Omental fat pad (tissue), 4 donors: ENCODE data around the gene PUM2. TPM values are rescaled to one million over a fixed set of nuclear protein-coding genes. Genes with fewer than 3 reads are reported as not detected.

Source experiments
- ATAC-seq: fragments of 150-250 bp; one replicate; pipeline ENCODE4 v1.9.1; 2016; ENCODE audit warnings: mild to moderate bottlenecking, moderate library complexity; ENCODE audit not compliant: low FRiP score
- DNase-seq: peaks from one replicate; pipeline ENCODE4 v3.0.0-alpha.2; 2019; ENCODE audit warnings: low spot score
- total RNA-seq, 4 donors: library from RNA; depleted of rRNA; stranded (reverse); fragments of >200 nt; gene quantifications; one replicate each; pipeline ENCODE4 v1.1.0, GENCODE V29; 2016
- TF ChIP-seq, protein P1 (sequence below), 3 donors: fragments of 450-650 bp; IDR thresholded peaks; one replicate each; pipeline ENCODE4 v1.5.1; 2016 to 2017; ENCODE audit warnings: antibody characterized with exemption in 3 of 3, mild to moderate bottlenecking in 3 of 3, moderate library complexity in 2 of 3

The PUM2 gene
- total RNA-seq, 4 donors from 2014 or later = 42.3 to 72.4 (median 57.8) TPM

DNA sequence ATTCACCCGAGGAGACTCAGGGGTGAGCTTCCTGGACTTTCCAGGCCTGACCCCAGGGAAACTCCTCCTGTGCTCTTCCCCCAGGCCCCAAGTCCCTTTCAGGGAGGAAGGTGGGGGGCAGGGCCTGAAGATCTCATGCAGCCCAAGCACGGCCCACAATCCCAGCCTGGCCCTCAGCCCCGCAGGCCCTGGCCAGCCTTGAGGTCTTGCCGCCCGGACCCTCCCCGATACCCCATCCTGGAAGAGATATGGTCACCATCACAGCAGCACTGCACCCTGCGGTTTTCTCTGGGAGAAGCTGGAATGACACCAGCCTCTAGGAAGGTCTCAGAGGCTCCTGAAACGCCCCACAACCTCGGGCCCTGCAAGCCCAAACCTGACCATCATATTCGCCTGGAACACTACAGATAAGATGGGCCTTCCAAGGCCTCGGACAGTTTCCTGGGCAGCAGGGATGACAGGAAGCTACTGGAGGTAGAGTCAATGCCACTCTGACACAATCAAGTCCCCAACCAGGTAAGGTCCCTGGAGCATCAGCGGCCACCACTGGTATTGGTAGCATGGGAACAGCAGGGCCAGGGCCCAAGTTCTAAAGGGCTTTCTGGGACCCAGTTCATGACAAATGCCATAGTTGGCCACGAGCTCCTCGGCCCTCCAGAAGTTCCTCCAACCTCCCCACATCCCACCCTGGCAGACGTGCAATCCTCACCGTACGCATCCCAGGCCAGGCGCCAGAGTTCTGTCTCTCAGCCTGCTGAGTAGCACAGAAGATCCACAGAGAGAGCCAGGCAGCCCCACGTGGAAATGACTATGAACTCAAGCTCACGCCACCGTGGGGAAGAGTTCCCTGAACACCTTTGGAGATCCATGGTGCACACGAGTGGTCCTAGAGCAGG lies 134.3 kb downstream of the PUM2 start:
- TF ChIP-seq, protein P1, sequence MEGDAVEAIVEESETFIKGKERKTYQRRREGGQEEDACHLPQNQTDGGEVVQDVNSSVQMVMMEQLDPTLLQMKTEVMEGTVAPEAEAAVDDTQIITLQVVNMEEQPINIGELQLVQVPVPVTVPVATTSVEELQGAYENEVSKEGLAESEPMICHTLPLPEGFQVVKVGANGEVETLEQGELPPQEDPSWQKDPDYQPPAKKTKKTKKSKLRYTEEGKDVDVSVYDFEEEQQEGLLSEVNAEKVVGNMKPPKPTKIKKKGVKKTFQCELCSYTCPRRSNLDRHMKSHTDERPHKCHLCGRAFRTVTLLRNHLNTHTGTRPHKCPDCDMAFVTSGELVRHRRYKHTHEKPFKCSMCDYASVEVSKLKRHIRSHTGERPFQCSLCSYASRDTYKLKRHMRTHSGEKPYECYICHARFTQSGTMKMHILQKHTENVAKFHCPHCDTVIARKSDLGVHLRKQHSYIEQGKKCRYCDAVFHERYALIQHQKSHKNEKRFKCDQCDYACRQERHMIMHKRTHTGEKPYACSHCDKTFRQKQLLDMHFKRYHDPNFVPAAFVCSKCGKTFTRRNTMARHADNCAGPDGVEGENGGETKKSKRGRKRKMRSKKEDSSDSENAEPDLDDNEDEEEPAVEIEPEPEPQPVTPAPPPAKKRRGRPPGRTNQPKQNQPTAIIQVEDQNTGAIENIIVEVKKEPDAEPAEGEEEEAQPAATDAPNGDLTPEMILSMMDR (IDR thresholded peaks at IDR 0.05) = no peak
- no peak for DNase-seq
- no peak for ATAC-seq

DNA sequence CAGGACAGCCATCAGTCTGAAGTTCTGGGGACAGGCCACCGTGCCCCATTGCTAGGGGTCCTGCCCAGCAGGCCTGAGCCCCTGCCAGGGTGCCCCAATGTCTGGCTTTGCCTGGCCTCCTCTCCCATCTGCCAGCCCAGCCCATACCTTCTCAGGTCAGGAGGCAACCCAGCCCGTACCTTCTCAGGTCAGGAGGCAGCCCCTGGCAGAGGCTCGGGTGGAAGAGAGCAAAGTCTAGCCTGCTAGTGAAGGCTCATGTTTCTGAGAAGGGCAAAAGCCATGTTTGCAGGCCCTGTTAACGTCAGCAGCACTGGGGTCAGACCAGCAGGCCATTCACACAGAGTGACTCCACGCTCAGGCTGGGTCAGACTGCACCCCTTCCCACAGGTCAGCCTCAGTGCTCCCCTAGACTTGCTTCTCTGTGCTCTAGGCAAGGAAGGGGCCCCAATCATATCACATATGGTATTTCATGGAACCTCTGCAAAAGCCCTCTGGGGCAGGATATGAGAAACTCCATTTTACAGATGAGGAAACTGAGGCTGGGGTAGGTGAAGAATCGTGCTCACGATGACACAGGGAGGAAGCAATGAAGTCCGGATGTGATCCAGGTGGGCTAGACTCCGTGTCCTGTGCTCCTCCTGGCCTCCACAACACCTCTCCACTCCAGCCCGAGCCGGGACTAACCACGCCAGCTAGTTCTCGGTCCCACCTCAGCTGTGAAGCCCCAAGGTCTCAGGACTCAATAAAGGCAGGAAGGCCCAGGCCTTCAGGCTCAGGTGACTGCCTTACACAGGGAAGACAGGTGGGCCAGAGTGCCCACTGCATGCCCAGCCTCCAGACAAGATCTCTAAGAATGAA lies 135.2 kb downstream of the PUM2 start:
- TF ChIP-seq, protein P1 (IDR thresholded peaks at IDR 0.05) = no peak
- ATAC-seq = no peak
- no peak for DNase-seq

DNA sequence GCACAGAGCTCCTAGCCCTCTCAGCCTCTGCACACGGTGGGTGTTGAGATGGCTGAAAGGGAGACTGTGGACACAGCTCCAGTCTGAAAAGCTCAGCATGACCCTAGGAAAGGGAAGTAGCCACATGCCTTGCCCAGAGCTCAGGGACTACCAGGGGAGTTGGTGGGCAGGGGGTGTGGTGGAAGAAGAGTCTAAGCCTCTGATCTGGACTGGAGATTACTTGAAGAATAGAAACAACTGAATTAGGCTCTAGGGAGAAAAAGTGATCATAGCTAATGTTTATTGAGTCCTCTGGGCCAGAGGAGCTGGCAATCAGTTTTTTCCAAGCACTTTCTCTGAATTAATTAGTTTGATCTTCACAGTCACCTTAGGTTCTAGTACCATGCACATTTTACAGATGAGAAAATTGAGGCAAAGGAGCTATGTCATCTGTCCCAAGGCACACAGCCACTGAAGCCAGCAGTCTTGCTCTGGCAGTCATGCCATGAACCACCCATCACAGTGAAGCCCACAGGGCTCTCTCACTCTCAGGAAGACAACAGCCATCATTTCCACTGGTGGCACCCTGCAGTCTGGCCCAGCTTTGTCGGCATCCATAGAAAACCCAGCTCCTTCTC lies 136.0 kb downstream of the PUM2 start:
- ATAC-seq = no peak
- no peak for DNase-seq
- TF ChIP-seq, protein P1 (IDR thresholded peaks at IDR 0.05) = no peak

DNA sequence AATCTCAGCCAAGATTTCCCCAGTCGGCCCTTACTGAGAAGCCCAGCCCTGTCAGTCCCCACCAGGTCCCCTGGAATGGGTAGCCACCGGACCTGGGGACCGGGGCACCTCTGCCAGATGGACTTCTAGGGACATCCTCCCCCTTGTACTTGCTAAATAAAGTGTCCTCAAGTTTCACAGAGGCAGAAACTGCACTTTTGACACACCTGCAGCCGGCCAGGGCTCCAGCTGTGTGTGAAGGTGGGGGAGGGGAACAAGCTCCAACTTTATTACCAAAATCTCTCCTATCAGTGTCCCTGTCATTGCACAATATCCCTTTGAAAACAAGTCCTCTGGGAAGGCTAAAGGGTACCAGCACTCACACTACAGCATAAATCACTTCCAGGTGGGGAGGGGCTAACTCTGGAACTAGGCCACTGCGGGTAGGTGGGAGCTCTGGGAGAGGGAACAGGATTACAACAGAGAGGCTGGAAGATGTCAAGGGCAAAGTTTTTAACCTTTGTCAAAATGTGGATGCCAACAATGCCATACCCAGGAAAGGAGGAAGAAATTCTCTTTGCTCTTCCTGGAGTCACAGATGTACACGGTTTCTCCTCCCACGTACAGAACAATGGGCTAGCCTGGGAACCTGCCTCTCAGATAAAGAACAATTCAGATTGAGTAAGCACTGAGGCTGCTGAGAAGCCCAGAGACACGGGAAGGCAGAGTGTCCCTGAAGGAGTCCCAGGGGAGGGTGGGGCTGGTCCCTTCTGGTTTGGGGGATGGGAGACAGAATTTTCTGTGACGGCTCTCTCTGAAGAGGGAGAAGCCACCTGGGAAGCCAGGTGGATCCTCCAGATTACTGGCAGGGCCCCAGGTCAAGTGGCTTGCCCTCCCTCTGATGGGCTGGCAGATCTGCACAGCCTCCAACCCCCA lies 136.7 kb downstream of the PUM2 start:
- ATAC-seq = no peak
- TF ChIP-seq, protein P1 (IDR thresholded peaks at IDR 0.05) = no peak
- DNase-seq = no peak

DNA sequence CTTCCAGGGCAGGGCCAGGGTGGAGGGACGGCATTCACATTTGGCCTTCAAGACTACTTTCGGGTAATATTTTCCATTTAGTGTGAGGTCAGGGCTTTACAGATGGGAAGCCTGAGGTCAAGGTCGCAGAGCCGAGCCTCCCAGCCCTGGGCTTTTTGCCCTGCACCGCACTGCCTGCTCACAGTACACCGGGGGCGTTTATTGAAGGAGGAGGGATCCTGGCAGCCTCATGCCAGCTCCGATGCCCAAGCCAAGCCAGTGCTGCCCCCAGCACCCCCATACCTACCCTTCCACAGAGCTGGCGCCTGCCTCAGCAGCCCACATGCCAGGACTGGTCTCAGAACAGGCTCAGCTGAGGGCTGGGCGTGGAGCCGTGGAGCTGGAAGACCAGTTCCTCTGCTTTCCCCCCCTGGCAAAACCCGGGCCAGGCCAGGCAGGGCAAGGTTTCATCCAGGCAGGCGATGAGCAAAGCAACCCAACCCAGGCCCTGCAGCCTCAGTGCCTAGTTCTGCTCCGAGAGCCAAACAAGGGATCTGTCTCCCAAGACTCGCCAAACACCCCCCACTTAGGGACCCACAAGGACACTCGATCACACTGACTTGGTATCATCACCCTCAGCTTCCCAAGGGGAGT lies 137.7 kb downstream of the PUM2 start:
- ATAC-seq = no peak
- no peak for DNase-seq
- TF ChIP-seq, protein P1 (IDR thresholded peaks at IDR 0.05) = no peak

DNA sequence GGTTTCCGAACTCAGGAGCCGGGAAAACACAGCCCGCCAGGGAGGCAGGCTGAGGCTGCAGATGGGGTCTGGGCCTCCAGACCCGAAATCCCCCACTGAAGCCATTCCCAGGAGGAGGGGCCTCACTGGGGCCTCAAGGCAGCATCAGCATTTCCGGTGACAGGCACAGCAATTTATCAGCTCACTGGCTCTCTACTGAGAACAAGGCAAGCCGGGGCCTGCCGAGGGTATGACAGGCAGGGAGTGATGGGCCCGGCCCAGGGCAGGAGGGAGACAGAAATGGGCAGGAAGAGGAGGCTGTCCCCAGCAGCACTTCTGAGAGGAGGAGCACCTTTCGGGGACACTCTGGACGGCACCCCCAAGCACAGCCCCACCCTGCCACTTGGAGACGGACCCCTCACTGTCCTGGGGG lies 138.2 kb downstream of the PUM2 start:
- TF ChIP-seq, protein P1 (IDR thresholded peaks at IDR 0.05) = no peak
- no peak for ATAC-seq
- DNase-seq = no peak
